ENCODE results near the gene BCL2L12.
A peak's percentile ranks its signal among the peaks of the same experiment; 100 is the strongest.

BCL2L12 gene

GRCh38 chr19:49665036-49665350 is 740 bp upstream of the BCL2L12 start:
- no peak for DNase-seq

- no peak for DNase-seq
These were observed 349 bp downstream of the BCL2L12 start for GRCh38 chr19:49666120-49666444.

GRCh38 chr19:49667473-49667872 is 1.7 kb downstream of the BCL2L12 start:
- no peak for DNase-seq

- no peak for DNase-seq
These were observed 3.8 kb downstream of the BCL2L12 start for GRCh38 chr19:49669516-49669915.

- DNase-seq = peak; percentile 82
These were observed 6.6 kb downstream of the BCL2L12 start for GRCh38 chr19:49672131-49672919.

- DNase-seq = peak; percentile 95
These were observed 10.5 kb downstream of the BCL2L12 start for GRCh38 chr19:49676136-49676783.

- peak; percentile 100 for DNase-seq
These were observed 11.1 kb downstream of the BCL2L12 start for GRCh38 chr19:49676784-49677230.

GRCh38 chr19:49677231-49677900 is 11.6 kb downstream of the BCL2L12 start, which contains the start of gene PRMT1:
Gene PRMT1, plus strand, starts transcription at chr19:49677271. Its CDS starts 10 bp downstream, at chr19:49677281.
- DNase-seq = peak; percentile 78

GRCh38 chr19:49677901-49678674 is 12.4 kb downstream of the BCL2L12 start:
- DNase-seq = peak; percentile 80

- DNase-seq = no peak
These were observed 13.4 kb downstream of the BCL2L12 start for GRCh38 chr19:49678985-49679770.

GRCh38 chr19:49679771-49680413 is 14.2 kb downstream of the BCL2L12 start:
- no peak for DNase-seq

GRCh38 chr19:49680421-49681351 is 15.0 kb downstream of the BCL2L12 start:
- peak; percentile 90 for DNase-seq

GRCh38 chr19:49681830-49682229 is 16.1 kb downstream of the BCL2L12 start:
- DNase-seq = no peak

GRCh38 chr19:49682274-49682673 is 16.5 kb downstream of the BCL2L12 start:
- DNase-seq = no peak

GRCh38 chr19:49683814-49684250 is 18.1 kb downstream of the BCL2L12 start:
- DNase-seq = no peak

GRCh38 chr19:49684251-49684982 is 18.7 kb downstream of the BCL2L12 start:
- no peak for DNase-seq

- no peak for DNase-seq
These were observed 19.3 kb downstream of the BCL2L12 start for GRCh38 chr19:49684983-49685553.

- no peak for DNase-seq
These were observed 20.2 kb downstream of the BCL2L12 start for GRCh38 chr19:49685845-49686332.

GRCh38 chr19:49686503-49687088 is 20.9 kb downstream of the BCL2L12 start:
- no peak for DNase-seq

Measured in NCI-H146 (cell line).